ENCODE data around the gene KCNAB2.

- no peak for TF ChIP-seq CTCF (IDR thresholded peaks at IDR 0.05)
- TF ChIP-seq POLR2A (IDR thresholded peaks at IDR 0.05) = no peak
Observed at GRCh38 chr1:6069573-6069972, 23.9 kb downstream of the KCNAB2 start.

Data from Peyer's patch (tissue), 4 donors.